Activated naive CD4-positive, alpha-beta T cell treated with Interleukin-2 at 50 U/mL for 16 hours (primary cell): Measurements from ENCODE around the gene ADGRL1.
A peak's percentile ranks its signal among the peaks of the same experiment; 100 is the strongest.
"Not testable (repeated sequence)": the region's sequence is repeated elsewhere in the genome, so short reads cannot be mapped to it uniquely, and the experiment has no call there.

Experiments
- DNase-seq: peaks from one replicate; pipeline ENCODE4 v3.0.0-alpha.2; 2020

ADGRL1 gene

DNA sequence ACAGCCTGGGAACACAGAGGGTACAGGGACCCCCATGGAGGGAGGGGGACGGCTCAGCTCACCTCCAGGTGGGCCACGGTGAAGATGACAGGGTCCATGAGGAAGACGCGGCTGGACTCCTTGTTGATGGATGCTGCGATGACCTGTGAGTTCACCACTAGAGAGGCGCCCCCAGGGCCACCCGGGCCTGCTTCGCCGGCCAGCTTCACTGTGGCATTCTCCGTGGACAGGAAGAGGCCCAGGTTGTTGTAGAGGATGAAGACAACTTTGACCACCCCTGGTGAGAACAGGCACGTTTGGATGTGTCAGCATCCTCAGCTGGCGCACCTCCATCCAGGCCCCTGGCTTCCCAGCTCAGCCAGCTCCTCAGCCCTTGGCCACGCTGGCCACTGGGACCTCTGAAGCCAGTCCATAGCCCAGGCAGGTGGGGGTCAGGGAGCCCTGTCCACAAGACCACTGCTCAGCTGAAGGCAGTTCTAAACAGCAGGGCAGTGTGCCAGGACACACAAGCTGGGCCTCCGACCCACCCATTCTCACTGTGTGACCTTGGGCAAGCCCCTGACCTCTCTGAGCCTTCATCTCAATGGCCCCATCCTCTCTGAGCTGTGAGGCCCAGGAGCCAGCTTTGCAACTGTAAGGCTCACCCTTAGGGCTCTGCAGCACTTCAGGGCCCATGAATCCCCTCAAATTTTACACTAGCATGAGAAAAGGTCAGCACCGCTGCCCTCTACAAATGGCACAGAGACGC, 47.5 kb downstream of the ADGRL1 start:
- DNase-seq: no peak

- DNase-seq: no peak
Observed at GRCh38 chr19:14156971-14157717, 48.8 kb downstream of the ADGRL1 start.

- no peak for DNase-seq
Observed at GRCh38 chr19:14156122-14156521, 49.8 kb downstream of the ADGRL1 start.

DNA sequence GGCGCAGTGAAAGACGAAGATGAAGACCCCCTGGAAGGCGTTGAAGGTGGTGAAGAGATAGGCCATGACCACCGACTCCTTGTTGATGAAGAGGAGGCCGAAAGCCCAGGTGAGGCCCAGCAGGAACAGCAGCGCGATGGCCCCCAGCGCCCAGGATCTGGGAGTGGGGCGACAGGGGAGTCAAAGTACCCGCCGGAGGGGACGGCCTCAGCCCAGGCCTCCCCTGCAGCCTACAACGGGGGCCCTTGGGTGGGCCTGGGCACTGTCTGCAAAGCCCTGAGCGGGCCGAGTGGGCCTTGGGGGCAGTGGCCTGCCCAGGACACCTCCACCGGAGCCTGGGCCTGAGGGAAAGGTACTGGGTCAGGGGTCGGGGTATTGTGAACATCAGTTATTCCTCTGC, 50.6 kb downstream of the ADGRL1 start:
- no peak for DNase-seq

GRCh38 chr19:14152713-14153112, 53.3 kb downstream of the ADGRL1 start:
- DNase-seq: no peak

GRCh38 chr19:14150770-14151661, 55.0 kb downstream of the ADGRL1 start:
- DNase-seq: no peak

DNA sequence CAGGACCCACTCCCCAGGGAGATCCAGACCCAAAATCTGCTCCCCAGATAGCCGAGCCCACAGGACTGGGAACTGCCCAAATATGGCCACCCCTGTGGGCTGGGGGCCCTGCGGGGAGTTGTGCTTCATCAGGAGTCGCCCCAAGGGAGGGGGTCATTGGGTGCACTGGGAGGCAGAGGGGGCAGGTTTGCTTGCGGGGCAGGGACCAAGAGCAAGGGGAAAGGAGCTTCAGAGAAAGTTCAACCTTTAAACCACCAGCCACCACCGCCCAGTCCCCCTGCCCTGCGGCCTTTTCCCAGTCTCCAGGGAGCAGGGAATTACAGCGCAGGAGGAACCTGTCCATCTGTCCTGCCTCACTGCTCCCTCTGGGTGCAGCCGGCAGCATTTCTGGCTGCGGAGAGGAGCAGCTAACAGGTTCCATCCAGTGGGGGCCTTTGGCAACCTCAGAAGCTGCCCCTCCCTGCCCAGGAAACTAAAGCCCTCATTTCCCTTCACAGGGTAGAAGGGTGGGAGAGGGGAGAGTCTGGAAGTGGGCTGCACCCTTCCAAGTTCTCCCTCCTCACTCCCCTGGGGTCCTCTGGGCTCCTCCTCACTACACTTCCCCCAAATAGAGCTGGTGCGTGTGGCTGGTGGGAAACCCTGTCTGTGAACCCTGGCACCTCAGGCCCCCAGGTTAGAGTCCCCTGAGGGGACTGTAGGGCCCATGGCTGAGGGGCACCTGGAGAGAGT, 55.8 kb downstream of the ADGRL1 start:
- DNase-seq: peak; percentile 12

GRCh38 chr19:14149509-14149994, 56.4 kb downstream of the ADGRL1 start:
- DNase-seq: peak; percentile 54

DNA sequence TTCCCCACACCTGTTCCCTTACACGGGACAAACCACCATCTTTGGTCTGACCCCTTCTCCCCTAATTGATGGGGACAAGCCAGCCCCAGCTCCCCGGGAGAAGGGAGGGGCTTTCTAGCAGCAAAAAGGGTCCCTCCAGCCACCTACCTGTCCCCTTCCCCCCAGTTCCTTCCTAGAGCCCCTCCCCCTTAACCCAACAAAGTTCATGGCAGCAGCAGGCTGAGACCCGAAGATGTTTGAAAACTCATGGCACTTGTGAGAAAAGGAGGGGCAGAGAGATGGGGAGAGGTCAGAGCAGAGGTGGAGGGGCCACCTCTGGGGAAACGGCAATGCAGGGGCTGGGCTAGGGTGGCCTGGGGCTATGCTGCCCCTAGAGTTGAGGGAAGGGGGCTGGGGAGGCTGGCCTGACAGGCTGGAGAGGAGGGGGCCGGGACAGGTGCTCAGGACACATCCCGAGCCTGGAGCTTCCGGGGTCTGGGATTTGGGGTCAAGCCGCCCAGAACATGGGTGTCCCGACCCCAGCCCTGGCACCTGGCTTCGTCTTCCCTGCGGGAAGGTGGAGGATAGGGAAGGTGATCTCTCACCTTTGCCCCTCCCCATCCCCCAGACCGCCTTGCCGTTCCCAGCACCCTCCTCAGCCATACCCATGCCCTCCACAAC, 57.1 kb downstream of the ADGRL1 start:
- DNase-seq: no peak

- DNase-seq: peak; percentile 58
Observed at GRCh38 chr19:14147797-14148605, 58.0 kb downstream of the ADGRL1 start.

- DNase-seq: no peak
Observed at GRCh38 chr19:14146789-14147216, 59.2 kb downstream of the ADGRL1 start.

- DNase-seq: not testable (repeated sequence)
Observed at GRCh38 chr19:14146169-14146568, 59.8 kb downstream of the ADGRL1 start.

- no peak for DNase-seq
Observed at GRCh38 chr19:14145381-14145780, 60.6 kb downstream of the ADGRL1 start.

- DNase-seq: no peak
Observed at GRCh38 chr19:14142262-14143190, 63.4 kb downstream of the ADGRL1 start.

GRCh38 chr19:14141041-14141440, 64.9 kb downstream of the ADGRL1 start:
- no peak for DNase-seq

GRCh38 chr19:14139944-14140343, 66.0 kb downstream of the ADGRL1 start:
- no peak for DNase-seq

DNA sequence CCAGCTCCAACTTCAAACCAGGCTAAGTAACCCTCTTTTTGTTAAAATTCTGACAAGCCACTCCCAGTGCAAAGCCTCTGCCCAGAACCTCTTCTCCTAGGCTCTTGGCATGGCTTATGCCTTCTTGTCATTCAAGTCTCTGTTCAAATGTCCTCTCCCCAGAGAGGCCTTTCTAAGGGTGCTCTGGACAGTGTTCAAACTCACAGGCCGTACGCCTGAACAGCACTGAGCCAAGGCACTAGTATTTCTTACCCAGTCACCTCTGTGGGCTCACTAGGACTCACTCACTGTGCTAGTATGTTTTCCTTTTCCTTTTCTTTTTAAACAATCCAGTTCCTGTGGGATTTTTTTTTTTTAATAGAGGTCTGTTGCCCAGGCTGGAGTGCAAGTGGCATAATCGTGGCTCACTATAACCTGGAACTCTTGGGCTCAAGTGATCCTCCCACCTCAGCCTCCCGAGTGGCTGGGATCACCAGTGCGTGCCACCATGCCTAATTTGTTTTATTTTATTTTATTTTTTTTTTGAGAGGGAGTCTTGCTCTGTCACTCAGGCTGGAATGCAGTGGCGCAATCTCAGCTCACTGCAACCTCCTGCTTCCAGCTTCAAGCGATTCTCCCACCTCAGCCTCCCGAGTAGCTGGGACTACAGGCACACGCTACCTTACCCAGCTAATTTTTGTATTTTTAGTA, 67.2 kb downstream of the ADGRL1 start:
- no peak for DNase-seq

DNA sequence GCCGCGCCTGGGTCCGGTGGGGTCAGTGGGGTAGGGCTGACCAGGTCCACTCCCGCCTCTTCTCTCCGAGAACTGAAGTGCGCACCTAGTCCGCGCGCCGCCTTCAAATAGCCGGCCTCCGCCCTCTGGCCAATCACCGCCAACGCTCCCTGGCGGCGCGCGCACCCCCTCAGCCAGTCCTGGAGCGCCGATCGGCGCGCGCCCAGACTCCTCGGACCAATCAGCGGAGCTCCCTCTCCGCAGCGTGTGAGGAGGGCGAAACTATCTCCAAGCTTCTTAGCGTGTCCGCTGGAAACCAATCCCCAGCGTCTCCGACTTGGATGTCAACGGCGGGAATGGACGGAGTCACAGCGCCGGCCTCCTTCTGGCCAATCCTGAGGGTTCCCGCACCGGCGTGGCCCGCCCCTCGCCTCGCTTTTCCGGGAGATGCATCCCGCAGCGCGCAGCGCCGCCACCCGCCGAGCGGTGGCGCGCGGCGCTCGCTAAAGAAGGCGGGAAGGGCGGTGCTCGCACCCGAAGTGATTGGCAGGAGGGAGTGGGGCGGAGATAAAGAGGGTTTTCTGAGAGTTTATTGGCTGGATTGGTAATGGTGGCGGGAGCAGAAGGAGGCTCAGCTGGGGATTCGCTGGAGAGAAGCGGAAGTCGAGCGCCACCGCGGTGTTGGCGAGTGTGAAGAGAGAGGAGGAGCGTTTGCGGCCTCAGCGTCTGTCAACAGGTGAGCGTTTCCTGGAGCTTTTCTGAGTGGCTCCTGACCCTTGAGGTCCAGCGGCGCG, 69.3 kb downstream of the ADGRL1 start, which contains the start of gene ASF1B:
TSS of gene ASF1B (minus strand) at position 81 of the 773 bp plus-strand sequence. CDS start 133 bp downstream, outside the sequence.
- peak; percentile 98 for DNase-seq
